CD4-positive, alpha-beta T cell treated with Interleukin-21 for 1 hour (primary cell): ENCODE measurements around the gene IL21.
"Not testable (repeated sequence)": the region's sequence is repeated elsewhere in the genome, so short reads cannot be mapped to it uniquely, and the experiment has no call there.

Experiments
- DNase-seq: peaks from one replicate; pipeline ENCODE4 v3.0.0-alpha.2; 2020

Gene IL21

GRCh38 chr4:122621016-122621507 lies at the start of gene IL21:
Gene IL21, minus strand, starts transcription at chr4:122621066. Its CDS starts 55 bp downstream, at chr4:122621011.
- DNase-seq = no peak

GRCh38 chr4:122669911-122670738 lies 49.3 kb upstream of the IL21 start:
- no peak for DNase-seq

GRCh38 chr4:122668241-122668640 lies 47.4 kb upstream of the IL21 start:
- no peak for DNase-seq

- DNase-seq = no peak
Measured at GRCh38 chr4:122666527-122667245, 45.8 kb upstream of the IL21 start.

GRCh38 chr4:122665161-122665929 lies 44.5 kb upstream of the IL21 start:
- DNase-seq = no peak

GRCh38 chr4:122663814-122664610 lies 43.1 kb upstream of the IL21 start:
- no peak for DNase-seq

- no peak for DNase-seq
Measured at GRCh38 chr4:122663291-122663690, 42.4 kb upstream of the IL21 start.

GRCh38 chr4:122662701-122663100 lies 41.8 kb upstream of the IL21 start:
- no peak for DNase-seq

- DNase-seq = no peak
Measured at GRCh38 chr4:122661176-122662160, 40.6 kb upstream of the IL21 start.

GRCh38 chr4:122658818-122659295 lies 38.0 kb upstream of the IL21 start:
- DNase-seq = no peak

- no peak for DNase-seq
Measured at GRCh38 chr4:122658377-122658776, 37.5 kb upstream of the IL21 start.

GRCh38 chr4:122657553-122657952 lies 36.7 kb upstream of the IL21 start:
- DNase-seq = no peak

GRCh38 chr4:122656583-122656982 lies 35.7 kb upstream of the IL21 start:
- not testable (repeated sequence) for DNase-seq

- DNase-seq = peak; percentile 63
Measured at GRCh38 chr4:122652379-122652778, 31.5 kb upstream of the IL21 start.

- DNase-seq = no peak
Measured at GRCh38 chr4:122650148-122650547, 29.3 kb upstream of the IL21 start.

- no peak for DNase-seq
Measured at GRCh38 chr4:122647656-122648055, 26.8 kb upstream of the IL21 start.

GRCh38 chr4:122643257-122643656 lies 22.4 kb upstream of the IL21 start:
- no peak for DNase-seq

GRCh38 chr4:122639181-122639580 lies 18.3 kb upstream of the IL21 start:
- no peak for DNase-seq

GRCh38 chr4:122636697-122637096 lies 15.8 kb upstream of the IL21 start:
- DNase-seq = no peak

- DNase-seq = peak; percentile 22
Measured at GRCh38 chr4:122635205-122635604, 14.3 kb upstream of the IL21 start.

- no peak for DNase-seq
Measured at GRCh38 chr4:122633211-122633610, 12.3 kb upstream of the IL21 start.
